H1 (cell line): ENCODE results near the gene ITGA8. TPM values are rescaled to one million over a fixed set of nuclear protein-coding genes. Genes with fewer than 3 reads are reported as not detected.

Experiments used
- CTCF ChIA-PET: fragments of 300-600 bp; sonication (Branson Sonifier 250); formaldehyde crosslinking; loops from one replicate; lab custom pipeline; 2021; ENCODE audit not compliant: partially characterized antibody; lab: Charles Lee
- POLR2A ChIA-PET: fragments of 300-600 bp; sonication (Branson Sonifier 250); formaldehyde crosslinking; loops from one replicate; lab custom pipeline; 2021; ENCODE audit warnings: inconsistent platforms; ENCODE audit not compliant: partially characterized antibody; lab: Charles Lee
- DNase-seq, 2 experiments: peaks; one replicate each; pipeline versions ENCODE4 v3.0.0 to v3.0.0-alpha.2; 2010 to 2022; ENCODE audit warnings: low spot score in 2 of 2, low read depth in 1 of 2, mixed read lengths in 1 of 2
- FAIRE-seq: peaks from 2 replicates; lab custom pipeline; 2011; peaks lifted over from hg19 to GRCh38; lab: Jason Lieb, UNC
- H2AFZ ChIP-seq: 2 replicates; pipeline ENCODE4 v1.8.1; 2012; ENCODE audit warnings: low read length, inconsistent platforms
- H2AK5ac ChIP-seq: 2 replicates; pipeline ENCODE4 v1.6.1; 2013; ENCODE audit warnings: low read depth, low read length
- H2BK120ac ChIP-seq: replicated peaks from 2 replicates; pipeline ENCODE3; 2013; ENCODE audit warnings: low read depth, low read length, inconsistent platforms
- H2BK12ac ChIP-seq: 2 replicates; pipeline ENCODE4 v1.6.1; 2013; ENCODE audit warnings: low read depth, low read length
- H2BK15ac ChIP-seq: 2 replicates; pipeline ENCODE4 v1.6.1; 2013; ENCODE audit warnings: low read length
- H2BK20ac ChIP-seq: 2 replicates; pipeline ENCODE4 v1.6.1; 2013; ENCODE audit warnings: low read length
- H2BK5ac ChIP-seq: 2 replicates; pipeline ENCODE4 v1.6.1; 2013; ENCODE audit warnings: low read depth, low read length
- H3K14ac ChIP-seq: 2 replicates; pipeline ENCODE4 v1.6.1; 2013; ENCODE audit warnings: inconsistent platforms; ENCODE audit not compliant: insufficient read length
- H3K18ac ChIP-seq: 2 replicates; pipeline ENCODE4 v1.6.1; 2013; ENCODE audit warnings: low read length; ENCODE audit errors: extremely low read depth
- H3K23ac ChIP-seq: 2 replicates; pipeline ENCODE4 v1.6.1; 2013; ENCODE audit warnings: inconsistent platforms; ENCODE audit not compliant: insufficient read length
- H3K23me2 ChIP-seq: 2 replicates; pipeline ENCODE4 v1.6.1; 2013; ENCODE audit warnings: low read depth, low read length
- H3K27ac ChIP-seq: 2 replicates; pipeline ENCODE4 v1.6.1; 2011; ENCODE audit warnings: low read depth, low read length, inconsistent platforms
- H3K27me3 ChIP-seq, 4 experiments: replicated peaks in 1 of 4; 1 replicate in 1 of 4; 2 replicates in 3 of 4; pipeline versions ENCODE4 v1.6.1 to v1.8.1; 2011 to 2013; ENCODE audit warnings: low read length in 3 of 4, mild to moderate bottlenecking in 3 of 4, inconsistent platforms in 2 of 4, mixed read lengths in 2 of 4, moderate library complexity in 1 of 4; ENCODE audit not compliant: control insufficient read depth in 3 of 4, insufficient read depth in 3 of 4; ENCODE audit errors: extremely low read depth in 1 of 4
- H3K36me3 ChIP-seq, 4 experiments: 2 replicates each; pipeline versions ENCODE4 v1.6.1 to v1.8.1; 2011 to 2013; ENCODE audit warnings: mild to moderate bottlenecking in 4 of 4, low read length in 3 of 4, moderate library complexity in 2 of 4, control low read depth in 1 of 4, inconsistent platforms in 1 of 4; ENCODE audit not compliant: insufficient read depth in 4 of 4, control insufficient read depth in 2 of 4
- H3K4ac ChIP-seq: replicated peaks from 2 replicates; pipeline ENCODE3; 2013; ENCODE audit warnings: low read length, low read depth, mixed read lengths, inconsistent platforms; ENCODE audit not compliant: insufficient read length
- H3K4me1 ChIP-seq, 4 experiments: replicated peaks in 1 of 4; 1 replicate in 1 of 4; 2 replicates in 3 of 4; pipeline versions ENCODE4 v1.6.1 to v1.8.1; 2011 to 2013; ENCODE audit warnings: low read length in 3 of 4, inconsistent platforms in 2 of 4, mixed read lengths in 1 of 4; ENCODE audit not compliant: insufficient read depth in 4 of 4, control insufficient read depth in 3 of 4
- H3K4me2 ChIP-seq, 2 experiments: 2 replicates each; pipeline versions ENCODE4 v1.6.1 to v1.8.1; 2011 to 2013; ENCODE audit warnings: low read depth in 2 of 2, low read length in 2 of 2, control low read depth in 1 of 2, inconsistent platforms in 1 of 2, mild to moderate bottlenecking in 1 of 2; ENCODE audit not compliant: insufficient read depth in 1 of 2
- H3K4me3 ChIP-seq, 4 experiments: fragments of 200-600, 300-600 bp in 1 of 4; sonication (generic), shearing (Covaris generic), sonication (Bioruptor Twin) in 1 of 4; 2 replicates each; pipeline versions ENCODE4 v1.5.1 to v1.8.1; 2011 to 2016; ENCODE audit warnings: low read length in 4 of 4, low read depth in 3 of 4, control low read depth in 2 of 4, inconsistent platforms in 2 of 4, mild to moderate bottlenecking in 2 of 4, mixed read lengths in 1 of 4, moderate library complexity in 1 of 4; ENCODE audit not compliant: insufficient read depth in 2 of 4; ENCODE audit errors: extremely low read depth in 1 of 4
- H3K56ac ChIP-seq: replicated peaks from 2 replicates; pipeline ENCODE3; 2013; ENCODE audit warnings: low read depth, mild to moderate bottlenecking, mixed read lengths, low read length, inconsistent platforms; ENCODE audit not compliant: insufficient read length
- H3K79me1 ChIP-seq: 2 replicates; pipeline ENCODE4 v1.6.1; 2013; ENCODE audit warnings: low read depth, low read length, control low read depth
- H3K79me2 ChIP-seq, 2 experiments: 2 replicates each; pipeline versions ENCODE4 v1.6.1 to v1.8.1; 2012 to 2013; ENCODE audit warnings: low read length in 2 of 2, mild to moderate bottlenecking in 2 of 2, inconsistent platforms in 1 of 2; ENCODE audit not compliant: insufficient read depth in 2 of 2, control insufficient read depth in 1 of 2
- H3K9ac ChIP-seq, 4 experiments: replicated peaks in 1 of 4; 1 replicate in 1 of 4; 2 replicates in 3 of 4; pipeline versions ENCODE4 v1.6.1 to v1.8.1; 2011 to 2013; ENCODE audit warnings: low read depth in 3 of 4, low read length in 3 of 4, control low read depth in 2 of 4, mild to moderate bottlenecking in 2 of 4, moderate library complexity in 2 of 4, inconsistent platforms in 1 of 4; ENCODE audit errors: extremely low read depth in 1 of 4
- H3K9me3 ChIP-seq, 2 experiments: 2 replicates each; pipeline versions ENCODE4 v1.6.1 to v1.8.1; 2012 to 2013; ENCODE audit warnings: mild to moderate bottlenecking in 2 of 2, moderate library complexity in 2 of 2, control low read depth in 1 of 2, inconsistent platforms in 1 of 2, low read depth in 1 of 2, low read length in 1 of 2, mixed read lengths in 1 of 2; ENCODE audit not compliant: insufficient read depth in 2 of 2
- H4K20me1 ChIP-seq, 2 experiments: replicated peaks in 1 of 2; 2 replicates each; pipeline versions ENCODE3 to v1.8.1; 2011 to 2013; ENCODE audit warnings: inconsistent platforms in 2 of 2, low read length in 2 of 2, mild to moderate bottlenecking in 1 of 2; ENCODE audit not compliant: insufficient read depth in 2 of 2, control insufficient read depth in 1 of 2
- H4K5ac ChIP-seq: 2 replicates; pipeline ENCODE4 v1.6.1; 2013; ENCODE audit warnings: low read length, low read depth, mixed read lengths, inconsistent platforms; ENCODE audit not compliant: insufficient read length
- H4K8ac ChIP-seq: 2 replicates; pipeline ENCODE4 v1.8.0; 2013; ENCODE audit warnings: mild to moderate bottlenecking, moderate library complexity, low read length, inconsistent platforms; ENCODE audit not compliant: insufficient read depth; ENCODE audit errors: extremely low read depth
- H4K91ac ChIP-seq: replicated peaks from 2 replicates; pipeline ENCODE3; 2013; ENCODE audit warnings: low read length, mixed read lengths, inconsistent platforms; ENCODE audit not compliant: insufficient read length
- ATF2 ChIP-seq: IDR thresholded peaks from 2 replicates; pipeline ENCODE4 v1.6.1; 2012; ENCODE audit warnings: low read length, inconsistent platforms
- CBX5 ChIP-seq: fragments of 300-800, 300-1000 bp; sonication (generic); IDR thresholded peaks from 2 replicates; pipeline ENCODE4 v1.7.1; 2016; ENCODE audit warnings: antibody characterized with exemption, low read length, low read depth
- EP300 ChIP-seq, 2 experiments: IDR thresholded peaks; 1 replicate in 1 of 2; 2 replicates in 1 of 2; pipeline ENCODE4 v1.6.1; 2011 to 2012; ENCODE audit warnings: low read depth in 2 of 2, low read length in 2 of 2, mild to moderate bottlenecking in 2 of 2, borderline replicate concordance in 1 of 2, inconsistent platforms in 1 of 2, moderate library complexity in 1 of 2
- EZH2 ChIP-seq: fragments of 200-600 bp; sonication (generic); IDR thresholded peaks from 2 replicates; pipeline ENCODE4 v1.7.1; 2012; ENCODE audit warnings: low read depth, mild to moderate bottlenecking, moderate library complexity, low read length, inconsistent platforms; ENCODE audit not compliant: severe bottlenecking
- HDAC2 ChIP-seq, 2 experiments: fragments of 300-600 bp in 1 of 2; sonication (generic) in 1 of 2; IDR thresholded peaks; 2 replicates each; pipeline ENCODE4 v1.6.1; 2011 to 2012; ENCODE audit warnings: low read depth in 2 of 2, low read length in 2 of 2, mild to moderate bottlenecking in 2 of 2, moderate library complexity in 2 of 2, borderline replicate concordance in 1 of 2, inconsistent platforms in 1 of 2
- HDAC6 ChIP-seq: IDR thresholded peaks from one replicate; pipeline ENCODE4 v1.7.1; 2012; ENCODE audit warnings: low read depth, mild to moderate bottlenecking, inconsistent platforms, low read length, moderate library complexity
- JUN ChIP-seq: IDR thresholded peaks from 2 replicates; pipeline ENCODE4 v1.6.1; 2011; ENCODE audit warnings: low read depth, mild to moderate bottlenecking, improper control_type of control experiment, low read length
- USF2 ChIP-seq: IDR thresholded peaks from 2 replicates; pipeline ENCODE4 v1.6.1; 2011; ENCODE audit warnings: low read length, improper control_type of control experiment
- WGBS, 2 experiments: shearing (Covaris generic) in 1 of 2; methylation state at CpG; one replicate each; pipeline versions ENCODE4 v1.1.6 to v1.1.7; 2013 to 2015; ENCODE audit warnings: low lambda C conversion rate in 2 of 2, mixed read lengths in 2 of 2, inconsistent platforms in 1 of 2, low coverage in 1 of 2, missing lambda C conversion rate in 1 of 2; ENCODE audit not compliant: insufficient replicate concordance in 2 of 2, insufficient coverage in 1 of 2, insufficient read length in 1 of 2; ENCODE audit errors: extremely low coverage in 1 of 2, missing lambda C conversion rate in 1 of 2; 5-methylcytosine and 5-hydroxymethylcytosine counted together
- polyA plus RNA-seq, 7 experiments: library from polyadenylated mRNA; depleted of rRNA in 3 of 7; stranded (reverse) in 5 of 7; unstranded in 2 of 7; fragments of >200 nt in 5 of 7; fragments of 200-250 nt in 2 of 7; gene quantifications; 1 replicate in 5 of 7; 2 replicates in 1 of 7; 4 replicates in 1 of 7; pipeline versions ENCODE4 v1.2.1 to v1.2.3, GENCODE V29; 2011 to 2013; ENCODE audit warnings: missing spikeins in 2 of 7, mixed read lengths in 2 of 7
- total RNA-seq: library from RNA; stranded (reverse); fragmentation: NEBNext Ultra II Directional; extraction: Animal tissue kit (Norgen Biotek cat#: 25700); gene quantifications from 2 replicates; pipeline ENCODE4 v1.2.1, GENCODE V29; 2021

Gene ITGA8
- total and polyA plus RNA-seq, 2 of the 8 experiments (the other 6 are each of a cell fraction or from before 2014, with no cell fraction given), result not detected

- DNase-seq, result no peak
- Histone ChIP-seq H3K4me1 (no peaks in the 10 kb centered on the region), H2BK20ac (no peak overlapping the region), H3K9me3 (no peaks in the 10 kb centered on the region), H3K9ac (no peak overlapping the region), H2BK5ac (no peak overlapping the region), H4K91ac (no peak overlapping the region), H2BK12ac (no peak overlapping the region), H3K4me3 (no peak overlapping the region), H3K23me2 (no peaks in the 10 kb centered on the region), H3K14ac (no peak overlapping the region), H2AFZ (no peak overlapping the region; the same call in 1 of the 2 replicates), H2BK15ac (no peak overlapping the region), H3K27ac (no peak overlapping the region), H4K8ac (no peak overlapping the region), H3K79me2 (no peaks in the 10 kb centered on the region), H3K18ac (no peak overlapping the region), H3K4me2 (no peak overlapping the region), H3K27me3 (no peaks in the 10 kb centered on the region), H3K23ac (no peak overlapping the region), H3K4ac (no peak overlapping the region), H4K5ac (no peak overlapping the region), H2AK5ac (no peak overlapping the region), H3K79me1 (no peaks in the 10 kb centered on the region), H3K36me3 (no peaks in the 10 kb centered on the region), H2BK120ac (no peak overlapping the region), H4K20me1 (no peaks in the 10 kb centered on the region), H3K56ac (no peak overlapping the region)
- ChIA-PET CTCF (no interaction called here), POLR2A (no interaction called here)
- FAIRE-seq, result no peak
- 92% methylated on average over 3 of the region's 3 CpGs; no CpG with 5 or more reads in 1 of the 2 experiments for WGBS, 2 experiments
- no peak for TF ChIP-seq CBX5
- TF ChIP-seq HDAC2 (IDR thresholded peaks at IDR 0.05; ENCODE audit: borderline replicate concordance in 1 of 2, low read depth in 2 of 2, low read length in 2 of 2), result no peak
- TF ChIP-seq USF2, result no peak
- TF ChIP-seq HDAC6, result no peak
- no peak for TF ChIP-seq JUN
- TF ChIP-seq EZH2, result no peak
- no peak for TF ChIP-seq ATF2
- TF ChIP-seq EP300 (IDR thresholded peaks at IDR 0.05; ENCODE audit: borderline replicate concordance in 1 of 2, low read depth in 2 of 2, low read length in 2 of 2), result no peak
Measured at GRCh38 chr10:15620836-15621515, 98.7 kb downstream of the ITGA8 start.
